Measurements from ENCODE around the gene BMP3.

GRCh38 chr4:81062001-81062400 is 31.5 kb downstream of the BMP3 start:
- TF ChIP-seq CTCF (IDR thresholded peaks at IDR 0.05; ENCODE audit: low read length): no peak
- TF ChIP-seq EZH2 (IDR thresholded peaks at IDR 0.05; ENCODE audit: borderline replicate concordance, low read length): no peak
